Duodenal mucosa (tissue), 2 donors: Measurements from ENCODE around the gene TMEM17.

Experiments
- H3K27ac ChIP-seq: one replicate; pipeline ENCODE4 v1.7.0; 2013; ENCODE audit warnings: low read depth, low read length
- H3K27me3 ChIP-seq, 2 donors: one replicate each; pipeline ENCODE4 v1.7.0; 2013; ENCODE audit warnings: low read length in 2 of 2, control low read depth in 1 of 2; ENCODE audit not compliant: insufficient read depth in 2 of 2, control insufficient read depth in 1 of 2
- H3K36me3 ChIP-seq, 2 donors: one replicate each; pipeline ENCODE4 v1.7.0; 2013; ENCODE audit warnings: low read length in 2 of 2, control low read depth in 1 of 2; ENCODE audit not compliant: insufficient read depth in 2 of 2, control insufficient read depth in 1 of 2
- H3K4me1 ChIP-seq, 2 donors: one replicate each; pipeline ENCODE4 v1.7.0; 2013; ENCODE audit warnings: low read length in 2 of 2, control low read depth in 1 of 2; ENCODE audit not compliant: insufficient read depth in 2 of 2, control insufficient read depth in 1 of 2
- H3K4me3 ChIP-seq, 2 donors: one replicate each; pipeline ENCODE4 v1.7.0; 2013; ENCODE audit warnings: low read length in 2 of 2, low read depth in 1 of 2
- H3K9ac ChIP-seq, 2 donors: one replicate each; pipeline ENCODE4 v1.7.0; 2013; ENCODE audit warnings: low read length in 2 of 2, low read depth in 1 of 2
- H3K9me3 ChIP-seq, 2 donors: one replicate each; pipeline ENCODE4 v1.7.0; 2013; ENCODE audit warnings: low read length in 2 of 2, control low read depth in 1 of 2; ENCODE audit not compliant: control insufficient read depth in 1 of 2

The TMEM17 gene

DNA sequence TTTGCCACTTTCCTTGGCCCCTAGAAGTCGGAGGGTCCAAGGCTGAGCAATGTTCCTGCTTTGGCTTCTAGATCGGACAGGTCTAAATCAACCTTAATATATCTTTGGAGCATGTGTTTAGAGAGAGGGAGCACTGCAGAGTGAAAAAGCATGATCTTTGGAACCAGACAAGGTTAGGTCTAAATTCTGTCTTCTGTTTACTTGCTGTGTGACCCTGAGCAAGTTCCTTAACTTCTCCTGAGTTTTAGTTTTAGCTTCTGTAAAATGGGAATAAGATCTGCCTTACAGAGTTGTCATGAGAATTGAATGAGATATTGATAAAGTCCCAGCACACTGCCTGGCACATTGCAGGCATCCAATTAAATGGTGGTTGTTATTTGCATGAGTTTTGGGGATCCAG lies 13.9 kb downstream of the TMEM17 start:
- Histone ChIP-seq H3K9me3 (no peaks in the 10 kb centered on the region), H3K27ac (no peak overlapping the region), H3K4me3 (no peak overlapping the region), H3K27me3 (no peaks in the 10 kb centered on the region), H3K4me1 (no peaks in the 10 kb centered on the region), H3K9ac (no peak overlapping the region), H3K36me3 (no peaks in the 10 kb centered on the region)

DNA sequence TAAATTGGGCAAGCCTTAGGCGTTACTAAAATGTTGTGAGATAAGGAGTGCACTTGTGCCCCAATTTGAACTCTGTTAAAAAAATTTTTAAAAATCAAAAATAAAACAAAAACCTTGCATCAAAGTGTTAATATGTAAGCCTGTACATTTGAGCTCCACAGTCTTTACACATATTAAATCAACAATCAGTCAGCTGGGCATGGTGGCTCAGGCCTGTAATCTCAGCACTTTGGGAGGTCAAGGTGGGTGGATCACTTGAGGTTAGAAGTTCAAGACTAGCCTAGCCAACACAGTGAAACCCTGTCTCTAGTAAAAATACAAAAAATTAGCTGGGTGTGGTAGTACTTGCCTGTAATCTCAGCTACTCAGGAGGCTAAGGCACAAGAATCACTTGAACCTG lies 16.3 kb downstream of the TMEM17 start:
- Histone ChIP-seq H3K36me3 (no peaks in the 10 kb centered on the region), H3K4me1 (no peaks in the 10 kb centered on the region), H3K4me3 (no peak overlapping the region), H3K9ac (no peak overlapping the region), H3K27ac (no peak overlapping the region), H3K9me3 (no peaks in the 10 kb centered on the region), H3K27me3 (no peaks in the 10 kb centered on the region)

DNA sequence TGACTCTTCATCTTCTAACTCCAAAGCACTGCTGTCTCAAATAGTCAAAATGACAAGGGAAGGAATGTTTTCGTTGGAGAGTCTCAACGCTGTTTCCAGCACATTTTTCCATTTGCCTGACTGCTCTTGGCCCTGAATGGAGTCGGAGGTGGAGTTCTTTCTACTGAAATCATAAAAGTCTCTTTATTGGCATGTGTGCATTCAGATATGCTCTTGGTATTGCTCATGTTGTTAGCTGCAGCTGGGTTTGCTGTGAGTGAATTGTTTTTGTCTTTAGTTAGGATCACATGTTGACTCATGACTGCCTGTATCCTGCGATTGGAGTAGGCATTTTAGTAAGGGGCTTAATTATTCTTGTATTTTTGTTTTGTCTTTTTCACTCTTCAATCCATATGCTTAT lies 16.8 kb downstream of the TMEM17 start:
- Histone ChIP-seq H3K36me3 (no peaks in the 10 kb centered on the region), H3K27me3 (no peaks in the 10 kb centered on the region), H3K9me3 (no peaks in the 10 kb centered on the region), H3K4me1 (no peaks in the 10 kb centered on the region), H3K4me3 (no peak overlapping the region), H3K27ac (no peak overlapping the region), H3K9ac (no peak overlapping the region)

DNA sequence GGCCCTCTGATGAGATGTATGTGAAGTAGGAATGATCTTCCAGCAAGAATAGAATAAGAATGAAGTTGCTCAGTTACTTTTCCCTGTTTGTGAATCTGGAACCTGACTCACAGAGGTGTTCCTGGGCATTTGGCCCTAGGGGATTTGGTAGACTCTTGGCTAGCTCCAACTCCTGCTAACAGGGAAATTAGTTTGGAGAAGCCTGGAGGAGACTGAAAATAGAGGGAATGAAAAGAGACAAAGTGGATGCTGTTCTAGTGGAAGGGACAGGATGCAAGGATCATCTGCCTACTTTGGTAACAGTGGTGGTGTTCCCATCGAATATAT lies 19.6 kb downstream of the TMEM17 start:
- Histone ChIP-seq H3K36me3 (no peaks in the 10 kb centered on the region), H3K9ac (no peak overlapping the region), H3K4me3 (no peak overlapping the region), H3K27me3 (no peaks in the 10 kb centered on the region), H3K4me1 (no peaks in the 10 kb centered on the region), H3K9me3 (no peaks in the 10 kb centered on the region), H3K27ac (no peak overlapping the region)

DNA sequence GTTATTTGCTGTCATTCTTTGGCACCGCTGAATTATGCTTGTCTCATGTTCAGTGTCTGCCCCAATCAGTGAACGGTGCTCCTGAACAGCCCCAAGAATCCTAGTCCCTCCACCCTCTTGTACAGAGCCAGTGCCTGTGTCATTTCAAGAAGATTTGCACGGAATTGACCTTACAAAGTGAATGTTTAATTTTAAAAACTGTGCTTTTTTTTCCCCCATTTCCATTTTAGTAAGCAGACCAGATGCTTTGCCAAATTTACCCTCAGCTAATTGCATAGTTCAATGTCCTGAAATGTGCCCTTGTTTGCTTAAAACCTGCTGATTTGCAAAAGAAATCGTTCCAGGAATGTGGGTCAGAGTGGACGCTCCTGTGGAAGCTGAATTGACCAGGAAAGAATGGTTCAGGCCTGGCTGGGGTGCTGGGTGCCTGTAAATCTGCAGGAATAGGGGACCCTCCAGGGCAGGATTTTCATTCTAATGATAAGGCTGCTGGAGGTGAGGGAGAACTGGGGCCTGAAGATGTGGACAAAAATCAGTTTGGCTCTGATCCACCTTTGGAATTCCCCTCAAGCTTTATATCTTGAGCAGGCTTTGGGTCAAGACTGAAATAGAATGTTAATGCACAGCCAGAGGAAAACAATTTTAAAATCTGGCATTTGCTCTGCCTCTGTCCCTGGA lies 20.1 kb downstream of the TMEM17 start:
- H3K4me1 ChIP-seq = no peaks in the 10 kb centered on the region
- H3K9me3 ChIP-seq = no peaks in the 10 kb centered on the region
- H3K9ac ChIP-seq = no peak overlapping the region
- no peaks in the 10 kb centered on the region for H3K36me3 ChIP-seq
- H3K27ac ChIP-seq = no peak overlapping the region
- no peaks in the 10 kb centered on the region for H3K27me3 ChIP-seq
- H3K4me3 ChIP-seq = no peak overlapping the region

DNA sequence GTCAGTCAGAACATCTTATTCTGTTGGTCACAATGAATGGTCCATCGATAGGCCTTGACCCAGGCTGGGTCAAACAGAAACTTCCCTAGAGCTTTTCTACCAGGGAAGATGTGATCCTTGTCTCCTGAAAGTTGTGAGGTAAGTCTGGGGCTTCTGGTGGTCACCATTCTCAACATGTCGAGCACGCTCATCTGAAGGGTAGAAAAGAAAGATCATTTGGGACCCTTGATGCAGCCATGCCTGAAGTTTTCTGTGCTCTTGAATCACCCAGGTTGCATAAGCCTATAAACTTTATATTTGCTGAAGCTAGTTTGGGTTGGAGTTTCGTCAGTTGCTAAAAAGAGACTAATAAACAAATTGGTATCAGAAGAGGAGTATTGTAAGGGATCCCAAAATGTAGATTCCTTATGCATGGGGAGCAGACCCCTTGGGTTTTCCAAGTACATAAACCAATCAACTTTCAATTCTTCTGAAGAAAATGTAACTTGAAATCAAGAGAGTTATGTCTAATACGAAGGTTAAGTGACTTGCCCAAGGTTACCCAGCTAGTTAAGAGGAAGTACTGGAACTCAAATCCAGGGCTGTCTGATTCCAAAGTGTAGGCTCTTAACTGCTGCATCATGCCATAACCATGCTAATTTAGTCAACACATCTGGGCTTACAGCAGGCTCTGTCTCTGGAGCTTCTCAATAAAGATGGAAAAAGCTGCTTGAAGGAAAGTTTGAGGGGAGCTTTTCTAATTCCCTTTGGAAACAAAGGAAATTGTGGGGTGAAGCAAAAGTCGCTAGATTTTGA lies 23.2 kb downstream of the TMEM17 start:
- Histone ChIP-seq H3K27ac (no peak overlapping the region), H3K4me3 (no peak overlapping the region), H3K9me3 (no peaks in the 10 kb centered on the region), H3K36me3 (no peaks in the 10 kb centered on the region), H3K27me3 (no peaks in the 10 kb centered on the region), H3K9ac (no peak overlapping the region), H3K4me1 (peaks cover 0 to 7% of the 10 kb centered on the region in 2 donors)

DNA sequence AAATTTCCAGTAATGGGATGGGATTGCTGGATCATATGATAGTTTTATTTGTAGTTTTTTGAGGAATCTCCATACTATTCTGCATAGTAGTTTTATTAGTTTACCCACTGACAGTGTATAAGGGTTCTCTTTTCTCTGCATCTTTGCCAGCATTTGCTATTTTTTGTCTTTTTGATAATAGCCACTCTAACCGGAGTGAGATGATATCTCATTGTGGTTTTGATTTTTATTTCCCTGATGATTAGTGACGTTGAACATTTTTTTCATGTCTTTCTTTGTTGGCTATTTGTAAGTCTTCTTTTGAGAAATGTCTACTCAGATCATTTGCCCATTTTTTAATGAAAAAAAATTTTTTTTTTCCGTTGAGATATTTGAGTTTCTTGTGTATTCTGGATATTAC lies 26.1 kb downstream of the TMEM17 start:
- H3K9me3 ChIP-seq = no peaks in the 10 kb centered on the region
- no peaks in the 10 kb centered on the region for H3K27me3 ChIP-seq
- H3K4me3 ChIP-seq = no peak overlapping the region
- H3K4me1 ChIP-seq = peaks cover 6 to 7% of the 10 kb centered on the region in 2 donors
- no peak overlapping the region for H3K27ac ChIP-seq
- no peak overlapping the region for H3K9ac ChIP-seq
- no peaks in the 10 kb centered on the region for H3K36me3 ChIP-seq

DNA sequence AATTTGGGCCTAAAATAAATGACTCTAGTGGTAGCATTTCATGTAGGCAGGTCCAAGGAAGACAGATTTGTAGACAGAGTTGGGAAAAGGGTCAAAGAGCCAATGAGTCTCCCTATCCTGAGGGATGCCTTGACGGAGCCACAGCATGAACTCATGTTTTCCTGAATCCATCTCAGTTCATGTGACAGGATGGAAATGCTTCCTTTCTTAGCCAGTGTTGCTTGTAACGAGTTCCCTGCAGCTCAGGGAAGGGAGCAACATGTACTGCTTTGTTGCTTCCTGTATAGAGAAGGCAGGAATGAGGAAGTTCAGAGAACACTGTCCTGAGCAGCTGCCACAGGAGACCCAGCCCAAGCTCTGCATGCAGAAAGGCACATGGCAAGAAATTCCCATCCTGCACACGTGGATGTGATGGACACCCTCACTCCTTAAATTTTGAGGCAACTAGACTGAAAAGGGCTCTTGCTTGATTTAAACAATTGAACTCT lies 27.9 kb downstream of the TMEM17 start:
- H3K36me3 ChIP-seq = no peaks in the 10 kb centered on the region
- H3K4me1 ChIP-seq = peaks cover 6 to 7% of the 10 kb centered on the region in 2 donors
- no peak overlapping the region for H3K27ac ChIP-seq
- H3K9me3 ChIP-seq = no peaks in the 10 kb centered on the region
- H3K4me3 ChIP-seq = no peak overlapping the region
- H3K27me3 ChIP-seq = no peaks in the 10 kb centered on the region
- no peak overlapping the region for H3K9ac ChIP-seq

DNA sequence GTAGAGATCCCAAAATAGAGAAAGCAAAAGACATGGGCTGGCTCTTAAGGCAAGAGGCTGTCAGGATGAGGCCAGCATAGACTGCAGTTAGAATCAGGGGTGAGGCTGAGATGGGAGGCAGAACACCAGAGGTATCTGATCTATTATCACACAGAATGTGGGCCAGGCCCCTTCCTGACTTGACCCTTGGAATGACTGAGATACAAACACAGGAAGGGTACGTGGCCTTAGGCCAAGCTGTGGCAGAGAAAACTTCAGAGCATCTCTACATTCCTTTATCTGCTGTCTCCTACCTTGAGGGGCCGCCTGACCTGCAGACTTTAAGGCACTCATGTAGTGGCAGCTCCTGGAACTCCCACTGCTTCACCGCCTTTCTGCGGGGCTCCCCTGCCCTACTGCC lies 28.4 kb downstream of the TMEM17 start:
- no peaks in the 10 kb centered on the region for H3K9me3 ChIP-seq
- H3K27me3 ChIP-seq = no peaks in the 10 kb centered on the region
- no peaks in the 10 kb centered on the region for H3K36me3 ChIP-seq
- H3K9ac ChIP-seq = no peak overlapping the region
- H3K27ac ChIP-seq = no peak overlapping the region
- no peak overlapping the region for H3K4me3 ChIP-seq
- H3K4me1 ChIP-seq = peaks cover 6 to 7% of the 10 kb centered on the region in 2 donors

DNA sequence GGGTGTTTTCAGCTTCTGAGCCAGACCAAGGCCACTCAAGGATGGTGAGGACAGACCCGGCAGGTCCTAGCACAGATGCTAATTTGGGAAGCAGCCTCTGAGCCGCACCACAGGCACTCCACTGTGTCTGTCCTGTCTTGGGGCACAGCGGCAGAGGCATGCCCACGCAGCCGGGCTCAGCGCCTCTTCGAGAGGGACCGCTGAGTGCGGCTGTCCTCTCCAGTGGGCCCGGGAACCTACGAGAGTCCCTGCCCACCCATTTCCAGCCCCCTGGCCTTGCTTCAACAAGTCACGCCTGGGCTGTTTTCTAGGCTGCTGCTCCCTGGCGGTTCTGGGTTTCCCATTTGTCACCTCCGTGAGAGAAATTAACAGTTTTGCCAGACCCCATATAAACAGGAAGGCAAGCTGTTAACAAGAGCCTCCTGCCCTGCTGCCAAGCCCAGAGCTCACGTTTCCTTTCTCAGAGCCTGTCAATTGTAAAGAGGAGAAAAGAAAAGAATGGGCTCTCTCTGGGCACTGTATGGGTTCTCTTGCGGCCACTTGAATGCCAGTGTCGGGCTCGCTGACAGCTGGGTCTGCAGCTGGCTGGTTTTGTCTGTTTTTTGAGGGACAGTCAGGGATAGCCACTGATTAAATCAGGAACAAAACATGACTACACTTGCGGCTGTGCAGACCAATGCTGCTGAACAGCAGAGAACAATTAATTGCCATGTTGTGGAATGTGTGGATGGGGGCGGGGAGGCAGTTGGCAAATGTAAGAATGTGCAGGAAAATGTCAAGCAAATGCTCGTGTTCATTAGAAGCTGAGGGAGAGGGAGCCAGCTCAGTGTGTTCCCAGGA lies 30.6 kb downstream of the TMEM17 start:
- Histone ChIP-seq H3K27ac (peak overlapping the region; percentile 39), H3K4me3 (peak overlapping the region in 1 of 2 donors; percentile 29), H3K36me3 (no peaks in the 10 kb centered on the region), H3K9ac (peak overlapping the region in 1 of 2 donors; percentile 34), H3K4me1 (peaks cover 6 to 7% of the 10 kb centered on the region in 2 donors), H3K27me3 (no peaks in the 10 kb centered on the region), H3K9me3 (no peaks in the 10 kb centered on the region)
